HG03457 (cell line): ENCODE data around the gene WBP1L.
"Not testable (repeated sequence)": the region's sequence is repeated elsewhere in the genome, so short reads cannot be mapped to it uniquely, and the experiment has no call there.

Source experiments
- ATAC-seq: cut with Tn5 transposase; IDR thresholded peaks from one replicate; pipeline ENCODE4 v1.9.1; 2021; ENCODE audit warnings: moderate number of reproducible peaks; ENCODE audit not compliant: unreplicated experiment

The WBP1L gene

GRCh38 chr10:102804382-102805055, 60.8 kb downstream of the WBP1L start:
- ATAC-seq, result no peak

DNA sequence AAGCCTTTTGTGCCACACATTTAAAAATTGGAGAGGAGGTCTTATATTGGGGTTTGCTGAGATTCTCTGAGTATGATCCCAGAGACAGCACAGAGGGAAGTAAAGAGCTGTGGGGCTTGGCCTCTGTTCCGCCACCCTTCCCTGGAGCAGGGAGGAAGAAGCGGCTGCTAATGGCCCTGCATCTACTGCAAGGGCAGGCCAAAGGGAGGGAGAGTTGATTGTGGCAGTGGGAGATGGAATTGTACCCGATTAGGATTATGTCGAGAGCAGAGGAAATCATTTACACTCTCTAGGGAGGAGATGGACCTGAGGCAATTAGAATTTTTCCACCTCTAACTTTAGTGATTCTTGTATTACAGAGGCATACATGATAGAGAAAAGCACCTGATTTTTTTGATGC, 64.6 kb downstream of the WBP1L start:
- ATAC-seq, result no peak

DNA sequence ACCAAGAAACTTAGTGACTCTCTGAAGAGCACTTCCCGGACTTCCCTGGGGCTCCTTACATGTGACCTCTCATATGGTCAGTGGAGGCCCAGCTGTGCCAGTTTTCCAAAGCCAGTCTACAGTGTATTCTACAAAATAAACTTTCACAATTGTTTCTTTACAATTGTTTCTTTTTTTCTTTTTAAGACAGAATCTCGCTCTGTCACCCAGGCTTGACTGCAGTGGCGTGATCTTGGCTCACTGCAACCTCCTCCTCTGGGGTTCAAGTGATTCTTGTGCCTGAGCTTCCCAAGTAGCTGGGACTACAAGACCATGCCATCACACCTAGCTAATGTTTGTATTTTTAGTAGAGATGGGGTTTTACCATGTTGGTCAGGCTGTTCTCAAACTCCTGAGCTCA, 67.6 kb downstream of the WBP1L start:
- ATAC-seq, result no peak

DNA sequence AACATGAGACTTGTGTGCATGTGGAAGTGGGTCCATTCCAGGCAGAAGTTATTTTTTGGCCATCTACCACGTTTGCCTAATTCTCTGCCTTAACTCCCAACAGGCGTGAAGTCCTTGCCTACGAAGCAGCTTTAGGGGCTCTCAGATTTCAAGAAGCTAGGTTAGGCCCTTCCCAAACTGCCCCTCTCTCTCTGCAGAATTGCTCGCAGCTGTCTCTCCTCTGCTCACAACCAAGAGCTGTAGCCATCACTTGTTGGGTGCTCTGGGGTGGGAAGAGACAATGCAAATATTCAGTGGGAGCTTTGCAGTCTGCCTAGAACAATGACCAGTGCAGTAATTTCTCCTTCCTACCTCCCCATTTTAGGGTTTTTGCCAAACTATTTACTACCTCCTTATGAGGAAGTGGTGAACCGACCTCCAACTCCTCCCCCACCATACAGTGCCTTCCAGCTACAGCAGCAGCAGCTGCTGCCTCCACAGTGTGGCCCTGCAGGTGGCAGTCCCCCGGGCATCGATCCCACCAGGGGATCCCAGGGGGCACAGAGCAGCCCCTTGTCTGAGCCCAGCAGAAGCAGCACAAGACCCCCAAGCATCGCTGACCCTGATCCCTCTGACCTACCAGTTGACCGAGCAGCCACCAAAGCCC, 68.6 kb downstream of the WBP1L start:
- no peak for ATAC-seq

DNA sequence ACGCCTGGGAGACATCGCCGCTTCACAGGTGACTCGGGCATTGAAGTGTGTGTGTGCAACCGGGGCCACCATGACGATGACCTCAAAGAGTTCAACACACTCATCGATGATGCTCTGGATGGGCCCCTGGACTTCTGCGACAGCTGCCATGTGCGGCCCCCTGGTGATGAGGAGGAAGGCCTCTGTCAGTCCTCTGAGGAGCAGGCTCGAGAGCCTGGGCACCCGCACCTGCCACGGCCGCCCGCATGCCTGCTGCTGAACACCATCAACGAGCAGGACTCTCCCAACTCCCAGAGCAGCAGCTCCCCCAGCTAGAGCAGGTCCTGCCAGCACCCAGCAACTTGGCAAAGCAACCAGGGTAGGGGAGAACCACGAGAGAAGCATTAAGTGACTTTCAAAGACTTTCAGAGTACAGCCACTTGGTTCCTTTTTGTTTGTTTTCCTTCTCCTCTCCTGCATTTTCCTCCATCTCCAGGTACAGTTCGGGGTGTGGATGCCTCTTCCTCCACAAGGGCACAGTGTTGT, 69.3 kb downstream of the WBP1L start:
- ATAC-seq, result no peak

GRCh38 chr10:102813734-102814452, 70.1 kb downstream of the WBP1L start:
- no peak for ATAC-seq

DNA sequence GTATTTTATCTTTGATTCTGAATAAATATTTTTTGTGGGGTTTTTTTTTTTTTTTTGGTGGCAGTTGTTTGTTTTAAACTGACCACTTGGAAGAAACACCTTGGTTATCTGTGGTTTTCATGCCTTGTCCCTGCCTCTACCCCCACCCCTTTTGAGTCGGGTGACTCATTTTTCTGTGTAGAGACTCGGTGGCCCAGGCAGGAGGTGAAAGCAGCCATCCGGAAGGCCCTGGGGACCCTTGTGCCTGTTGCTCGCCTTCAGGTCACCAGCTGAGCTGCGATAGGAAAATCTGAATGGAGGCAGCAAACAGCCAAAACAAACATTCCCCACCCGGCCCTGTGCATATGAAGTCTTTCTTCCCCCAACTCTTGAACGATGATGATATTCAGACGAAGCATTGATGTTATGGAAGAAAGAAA, 70.7 kb downstream of the WBP1L start:
- ATAC-seq, result no peak

DNA sequence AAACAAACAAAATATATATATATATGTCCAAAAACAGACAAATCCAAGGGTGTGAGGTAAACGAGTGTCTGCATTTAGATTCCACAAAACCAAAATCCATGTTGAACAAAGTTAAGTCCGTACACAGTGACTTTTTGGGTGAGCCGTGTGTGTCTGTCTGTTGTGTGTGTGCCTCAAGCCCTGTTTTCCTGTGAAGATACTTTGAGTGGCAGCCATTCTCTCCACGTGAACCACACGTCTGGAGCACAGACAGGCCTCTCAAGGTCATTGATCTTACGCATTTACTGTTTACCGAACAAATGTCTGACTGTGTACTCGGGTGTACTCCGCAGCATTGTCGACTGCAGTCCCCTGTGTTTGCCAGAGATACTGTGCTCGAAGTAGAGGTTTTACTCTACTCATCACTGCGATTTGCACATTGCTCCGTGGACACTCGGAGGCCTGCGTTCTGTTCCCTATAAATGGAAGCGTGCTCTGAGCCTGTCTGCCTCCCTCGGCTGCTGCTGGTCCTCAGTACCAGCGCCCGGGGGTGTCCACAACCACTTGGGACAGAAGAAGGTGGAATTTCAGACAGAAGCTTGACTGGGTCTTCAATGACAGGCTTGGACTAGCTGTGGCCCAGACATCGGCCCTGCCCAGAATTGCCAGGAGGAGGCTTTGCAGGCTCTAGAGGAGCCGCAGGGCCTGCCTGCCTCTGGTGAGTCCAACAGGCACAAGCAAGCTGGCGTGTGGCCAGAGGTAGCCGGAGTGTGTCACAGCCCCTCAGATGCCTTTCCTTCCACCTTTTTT, 71.3 kb downstream of the WBP1L start:
- ATAC-seq, result no peak

- no peak for ATAC-seq
Observed at GRCh38 chr10:102815790-102816549, 72.2 kb downstream of the WBP1L start.

DNA sequence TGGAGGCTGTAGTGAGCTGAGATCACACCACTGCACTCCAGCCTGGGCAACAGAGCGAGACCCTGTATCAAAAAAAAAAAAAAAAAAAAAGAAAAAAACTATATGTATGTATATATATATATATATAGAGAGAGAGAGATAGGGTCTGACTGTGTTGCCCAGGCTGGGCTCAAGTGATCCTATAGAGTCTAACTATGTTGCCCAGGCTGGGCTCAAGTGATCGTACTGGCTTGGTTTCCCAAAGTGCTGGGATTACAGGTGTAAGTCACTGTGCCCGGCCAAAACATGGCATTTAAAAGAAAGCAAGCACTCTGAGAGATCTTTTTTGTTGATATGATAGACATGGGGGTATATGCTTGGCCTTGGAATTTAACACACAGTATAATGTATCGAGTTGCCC, 73.4 kb downstream of the WBP1L start:
- ATAC-seq, result no peak

- no peak for ATAC-seq
Observed at GRCh38 chr10:102819054-102819453, 75.3 kb downstream of the WBP1L start.

DNA sequence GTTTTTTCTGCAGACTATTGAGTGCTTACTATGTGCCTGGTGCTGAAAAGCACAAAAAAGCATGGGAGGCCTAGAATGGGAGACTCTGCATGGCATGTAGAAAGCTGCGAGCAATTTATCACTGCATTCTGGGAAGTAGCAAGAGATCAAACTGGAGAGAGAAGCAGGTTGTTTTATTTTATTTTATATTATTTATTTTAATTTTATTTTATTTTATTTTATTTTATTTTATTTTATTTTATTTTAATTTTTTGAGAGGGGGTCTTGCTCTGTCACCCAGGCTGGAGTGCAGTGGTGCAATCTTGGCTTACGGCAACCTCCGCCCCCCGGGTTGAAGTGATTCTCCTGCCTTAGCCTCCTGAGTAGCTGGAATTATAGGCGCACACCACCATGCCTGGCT, 76.3 kb downstream of the WBP1L start:
- ATAC-seq, result not testable (repeated sequence)

- ATAC-seq, result no peak
Observed at GRCh38 chr10:102822222-102822621, 78.5 kb downstream of the WBP1L start.

- no peak for ATAC-seq
Observed at GRCh38 chr10:102824664-102825063, 80.9 kb downstream of the WBP1L start.

DNA sequence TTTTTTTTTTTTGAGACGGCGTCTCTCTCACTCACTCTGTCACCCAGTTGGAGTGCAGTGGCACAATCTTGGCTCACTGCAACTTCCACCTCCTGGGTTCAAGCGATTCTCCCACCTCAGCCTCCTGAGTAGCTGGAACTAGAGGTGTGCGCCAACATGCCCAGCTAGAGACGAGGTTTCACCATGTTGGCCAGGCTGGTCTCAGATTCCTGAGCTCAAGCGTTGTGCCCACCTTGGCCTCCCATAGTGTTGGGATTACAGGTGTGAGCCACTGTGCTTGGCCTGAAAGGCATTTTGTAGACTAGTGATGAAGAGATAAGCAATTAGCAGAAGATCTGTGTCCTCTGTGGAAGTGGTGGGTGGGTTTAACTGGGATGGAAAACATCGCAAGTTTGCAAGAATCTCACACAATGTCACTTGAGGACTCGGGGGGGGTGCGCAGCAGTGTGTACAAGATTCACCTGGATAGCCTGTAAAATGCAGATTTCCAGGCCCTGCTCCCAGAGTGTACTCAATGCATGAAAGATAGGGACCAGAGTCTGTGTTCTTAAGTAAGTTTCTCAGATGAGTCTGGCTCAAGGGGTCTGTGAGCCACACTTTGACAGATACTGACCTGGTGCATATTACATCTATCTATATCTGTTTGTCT, 82.5 kb downstream of the WBP1L start:
- no peak for ATAC-seq

DNA sequence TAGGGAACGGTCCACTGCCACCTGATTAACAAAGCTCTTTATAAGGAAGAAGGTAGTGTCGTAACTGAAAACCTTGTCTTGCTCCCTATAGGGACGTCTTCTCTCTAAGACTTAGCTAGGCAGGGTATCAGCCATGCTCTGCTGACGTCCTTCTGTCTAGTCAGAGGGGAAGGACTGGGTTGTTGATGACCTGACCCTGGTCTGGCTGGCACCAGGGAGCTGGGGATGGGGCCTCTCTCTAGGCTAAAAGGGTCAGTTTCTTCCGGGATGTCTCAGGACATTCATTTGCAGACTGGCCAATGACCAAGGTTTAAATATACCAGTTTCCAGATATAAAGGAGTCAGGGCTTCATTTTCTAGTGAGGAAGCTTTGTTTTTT, 83.8 kb downstream of the WBP1L start:
- ATAC-seq, result no peak

GRCh38 chr10:102831322-102832071, 87.7 kb downstream of the WBP1L start:
- ATAC-seq, result no peak

GRCh38 chr10:102832248-102832647, 88.5 kb downstream of the WBP1L start:
- ATAC-seq, result no peak

DNA sequence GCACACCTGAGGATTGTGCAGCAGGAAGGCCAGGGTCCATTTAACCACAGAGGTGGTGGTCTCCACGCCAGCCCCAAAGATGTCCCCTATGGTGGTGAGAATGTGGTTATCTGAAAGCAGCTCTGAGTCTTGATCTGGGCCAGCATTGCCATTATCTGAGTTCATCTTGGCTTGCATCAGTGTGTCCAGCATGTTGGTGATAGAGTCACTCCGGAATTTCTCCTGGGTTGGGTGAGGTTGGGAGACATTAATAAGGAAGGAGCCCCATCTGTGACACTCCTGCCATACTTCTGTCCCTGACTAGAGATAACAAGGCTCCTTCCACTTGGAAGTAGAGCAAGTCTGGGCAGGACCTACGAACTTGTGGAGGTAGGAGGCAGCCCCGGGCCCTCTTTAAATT, 89.2 kb downstream of the WBP1L start:
- ATAC-seq, result no peak
